Astrocyte of the cerebellum (primary cell): ENCODE data around the gene RPN2.
A peak's percentile ranks its signal among the peaks of the same experiment; 100 is the strongest.

ENCODE experiments used
- DNase-seq: peaks from one replicate; pipeline ENCODE4 v3.0.0-alpha.2; 2011; ENCODE audit warnings: low read depth
- H3K4me3 ChIP-seq: 2 replicates; pipeline ENCODE4 v1.5.1; 2011; ENCODE audit warnings: mild to moderate bottlenecking, low read depth, low read length, moderate library complexity
- CTCF ChIP-seq: IDR thresholded peaks from 2 replicates; pipeline ENCODE4 v1.5.1; 2012; ENCODE audit warnings: low read length, low read depth, moderate library complexity, mild to moderate bottlenecking; ENCODE audit errors: missing control alignments
- in situ Hi-C: cut with HindIII; loops from 2 replicates; pipeline ENCODE4 v1.10.0; 2017; ENCODE audit warnings: low sequenced_read_pairs

The RPN2 gene

GRCh38 chr20:37192137-37192854 is 13.2 kb downstream of the RPN2 start:
- TF ChIP-seq CTCF, result peak; percentile 97
- DNase-seq, result peak; percentile 92
- H3K4me3 ChIP-seq, result no peak overlapping the region
- in situ Hi-C loops, result no loop called here

GRCh38 chr20:37193226-37193625 is 14.1 kb downstream of the RPN2 start:
- H3K4me3 ChIP-seq, result no peak overlapping the region
- TF ChIP-seq CTCF, result no peak
- no peak for DNase-seq
- in situ Hi-C loops, result no loop called here

DNA sequence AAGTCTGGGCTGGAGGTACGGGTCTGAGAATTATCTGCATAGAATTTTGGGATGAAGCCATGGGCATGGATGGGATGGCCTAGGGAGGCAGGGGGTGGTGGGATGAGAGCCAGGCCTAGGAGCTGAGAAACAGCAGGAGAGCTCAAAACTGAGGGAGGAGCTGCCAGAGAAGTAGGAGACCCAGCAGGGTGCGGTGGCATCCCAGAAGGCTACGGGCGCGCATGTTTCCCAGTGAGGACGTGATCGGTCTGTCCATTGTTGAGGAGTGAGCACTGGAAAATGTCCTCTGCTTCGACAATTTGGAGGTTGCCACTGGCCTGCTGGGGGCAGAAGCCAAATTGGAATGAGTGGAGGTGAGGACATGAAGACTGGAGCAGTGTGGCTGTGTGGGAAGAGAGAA is 14.7 kb downstream of the RPN2 start:
- in situ Hi-C loops, result no loop called here
- TF ChIP-seq CTCF, result no peak
- no peak overlapping the region for H3K4me3 ChIP-seq
- DNase-seq, result no peak

DNA sequence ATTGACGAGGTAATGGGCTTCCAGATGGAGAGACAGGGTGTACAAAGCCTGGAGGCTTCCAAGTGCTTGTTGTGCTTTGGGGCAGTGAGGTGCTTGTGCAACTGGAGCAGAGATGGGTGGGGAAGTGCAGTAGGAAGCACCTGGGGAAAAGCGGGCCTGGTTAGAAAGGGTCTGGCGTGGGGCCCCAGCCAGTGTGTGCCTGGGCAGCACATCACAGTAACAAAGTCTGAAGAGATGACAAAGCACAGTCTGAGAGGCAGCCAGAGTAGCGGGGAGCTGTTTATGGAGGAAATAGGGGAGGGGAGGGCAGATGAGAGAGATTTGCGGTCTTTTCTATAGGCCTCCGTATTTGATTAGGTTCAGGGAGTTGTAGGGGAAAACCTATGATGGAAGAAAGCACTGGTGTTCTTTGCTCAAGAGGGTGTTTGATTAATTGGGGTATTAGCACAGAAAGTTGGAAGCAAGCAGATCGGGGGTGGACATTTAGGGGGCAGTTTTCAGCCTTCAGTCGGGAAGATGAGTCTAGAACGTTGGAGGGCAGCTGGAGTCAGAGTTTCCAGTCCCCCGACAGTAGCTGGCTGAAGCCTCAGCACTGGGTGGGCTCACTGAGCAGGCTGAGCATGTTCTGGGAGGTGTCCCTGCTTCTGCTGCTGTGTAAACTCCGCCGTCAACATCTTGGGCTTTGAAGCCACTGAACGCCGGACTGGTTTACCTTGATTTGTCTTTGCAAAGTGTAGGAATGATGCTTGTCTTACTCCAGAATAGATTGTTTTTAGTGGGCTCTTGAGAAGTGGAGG is 15.7 kb downstream of the RPN2 start:
- no peak for TF ChIP-seq CTCF
- DNase-seq, result no peak
- H3K4me3 ChIP-seq, result no peak overlapping the region
- in situ Hi-C loops, result no loop called here

GRCh38 chr20:37198932-37199660 is 20.0 kb downstream of the RPN2 start:
- no peak for TF ChIP-seq CTCF
- no peak for DNase-seq
- no peak overlapping the region for H3K4me3 ChIP-seq
- in situ Hi-C loops, result no loop called here

DNA sequence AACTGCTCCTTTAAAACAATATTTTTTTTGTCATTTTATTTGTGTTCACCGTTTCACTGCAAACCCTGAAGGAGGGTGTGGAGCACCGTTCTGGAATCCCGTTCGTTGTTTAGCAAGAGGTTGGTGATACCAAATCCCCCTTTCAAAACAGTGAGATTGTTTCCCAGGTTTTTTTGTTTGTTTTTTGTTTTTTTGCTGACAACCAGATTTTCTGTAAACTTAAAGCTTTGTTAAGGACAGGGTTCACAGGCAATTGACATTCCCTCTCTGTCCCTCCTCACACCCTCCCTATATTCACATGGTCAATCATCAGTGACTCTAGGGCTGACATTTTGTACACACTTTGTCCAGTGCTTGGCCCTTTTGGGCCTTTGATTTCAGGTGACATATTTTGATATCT is 21.2 kb downstream of the RPN2 start:
- no peak for TF ChIP-seq CTCF
- H3K4me3 ChIP-seq, result no peak overlapping the region
- in situ Hi-C loops, result loop anchor here (5.0 kb wide), 1 partner anchor 67 kb away; no protein-coding TSS in a partner anchor
- no peak for DNase-seq
